Right lung (tissue), 5 donors: ENCODE measurements around the gene SLC26A8. TPM values are rescaled to one million over a fixed set of nuclear protein-coding genes. Genes with fewer than 3 reads are reported as not detected.
A peak's percentile ranks its signal among the peaks of the same experiment; 100 is the strongest.
"Not testable (repeated sequence)": the region's sequence is repeated elsewhere in the genome, so short reads cannot be mapped to it uniquely, and the experiment has no call there.

Experiments used
- DNase-seq, 2 donors: peaks; one replicate each; pipeline ENCODE4 v3.0.0-alpha.2; 2013
- polyA plus RNA-seq, 5 donors: library from polyadenylated mRNA; unstranded; fragments of 120-200 nt; gene quantifications; one replicate each; pipeline versions ENCODE4 v1.2.1 to v1.2.3, GENCODE V29; 2013; ENCODE audit warnings: inconsistent platforms in 1 of 5, low replicate concordance in 1 of 5; ENCODE audit not compliant: insufficient read length in 5 of 5, insufficient read depth in 1 of 5

Gene SLC26A8
- polyA plus RNA-seq, 5 donors, result 0.26 to 0.60 (median 0.48) TPM

DNA sequence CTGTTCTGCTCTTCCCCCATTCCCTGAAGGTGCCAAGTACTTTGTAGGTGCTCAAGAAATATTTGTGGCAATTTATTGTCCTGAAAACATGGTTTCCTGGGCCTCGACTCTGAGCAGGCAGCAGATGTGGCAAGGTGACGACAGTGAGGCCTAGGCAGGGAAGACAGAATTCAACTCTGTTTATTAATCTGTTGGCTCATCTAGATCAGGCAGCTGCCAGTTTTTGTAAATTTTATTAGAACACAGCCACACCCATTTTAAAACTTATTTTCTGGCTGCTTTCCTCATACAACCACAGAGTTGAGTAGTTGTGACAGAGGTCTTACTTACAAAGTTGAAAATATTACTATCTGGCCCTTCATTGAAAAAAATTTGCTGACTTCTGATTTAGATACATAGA lies 27.7 kb upstream of the SLC26A8 start:
- no peak for DNase-seq

DNA sequence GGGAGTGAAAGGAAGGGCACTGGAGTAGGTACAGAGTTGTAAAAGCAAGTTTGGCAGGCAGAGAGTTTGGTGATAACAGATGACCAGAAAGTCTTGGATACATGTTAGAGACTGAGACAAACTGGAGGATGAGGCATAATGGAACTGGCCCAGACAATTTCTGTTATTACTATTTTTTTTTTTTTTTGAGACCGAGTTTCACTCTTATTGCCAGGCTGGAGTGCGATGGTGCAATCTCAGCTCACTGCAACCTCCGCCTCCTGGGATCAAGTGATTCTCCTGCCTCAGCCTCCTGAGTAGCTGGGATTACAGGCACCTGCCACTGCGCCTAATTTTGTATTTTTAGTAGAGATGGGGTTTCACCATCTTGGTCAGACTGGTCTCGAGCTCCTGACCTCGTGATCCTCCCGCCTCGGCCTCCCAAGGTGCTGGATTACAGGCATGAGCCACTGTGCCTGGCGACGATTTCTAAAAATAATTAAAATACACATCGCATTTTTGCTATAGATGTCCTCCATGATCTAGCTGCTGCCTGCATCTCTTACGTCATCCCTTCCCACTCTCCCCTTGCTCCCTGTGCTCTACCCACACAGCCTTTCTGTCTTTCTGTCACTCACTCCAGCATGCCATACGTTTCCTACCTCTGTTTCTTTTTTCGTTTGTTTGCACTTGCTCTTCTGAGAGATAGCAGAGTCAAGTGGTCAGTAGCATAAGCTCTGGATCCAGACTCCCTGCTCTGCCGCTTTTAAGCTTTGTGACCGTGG lies 26.7 kb upstream of the SLC26A8 start:
- DNase-seq, result no peak

DNA sequence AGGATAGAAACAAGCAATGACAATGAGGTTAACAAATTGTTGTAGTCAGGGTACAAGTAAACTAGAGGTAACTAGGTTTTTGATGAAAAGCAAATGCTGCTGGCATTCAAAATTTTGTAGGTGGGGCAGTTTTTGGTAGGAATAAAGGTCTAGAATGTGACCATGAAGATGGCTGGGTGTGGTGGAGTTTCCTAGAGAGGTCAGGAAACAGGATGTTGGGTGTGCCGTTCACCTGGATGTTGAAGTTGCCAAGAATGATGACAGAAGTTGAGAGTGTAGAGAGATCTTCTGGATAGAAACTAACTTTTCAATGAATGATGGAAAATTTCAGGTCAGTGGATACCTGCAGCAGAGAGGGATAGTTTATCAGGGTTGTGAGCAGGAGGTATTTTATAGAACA lies 25.9 kb upstream of the SLC26A8 start:
- DNase-seq, result no peak

GRCh38 chr6:36049582-36049981 lies 25.1 kb upstream of the SLC26A8 start:
- DNase-seq, result no peak

DNA sequence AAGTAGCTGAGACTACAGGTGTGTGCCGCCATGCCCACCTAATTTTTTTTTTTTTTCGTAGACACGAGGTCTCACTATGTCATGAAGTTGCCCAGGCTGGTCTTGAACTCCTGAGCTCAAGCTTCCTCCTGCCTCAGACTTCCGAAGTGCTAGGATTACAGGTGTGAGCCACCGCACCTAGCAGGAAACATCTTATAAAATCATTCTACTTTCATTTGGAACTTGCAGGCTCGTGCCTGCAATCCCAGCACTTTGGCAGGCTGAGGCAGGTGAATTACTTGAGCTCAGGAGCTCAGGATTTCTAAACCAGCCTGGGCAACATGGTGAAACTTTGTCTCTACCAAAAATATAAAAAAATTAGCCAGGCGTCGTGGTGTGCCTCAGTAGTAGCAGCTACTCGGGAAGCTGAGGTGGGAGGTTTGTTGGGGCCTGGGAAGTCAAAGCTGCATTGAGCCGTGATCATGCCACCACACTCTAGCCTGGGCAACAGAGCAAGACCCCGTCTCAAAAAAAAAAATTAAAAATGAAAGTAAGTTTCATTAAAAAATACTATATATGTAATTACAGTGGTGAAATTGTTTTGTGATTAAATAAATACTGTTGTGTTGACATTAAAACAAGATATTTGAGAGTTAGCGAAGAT lies 18.3 kb upstream of the SLC26A8 start:
- no peak for DNase-seq

DNA sequence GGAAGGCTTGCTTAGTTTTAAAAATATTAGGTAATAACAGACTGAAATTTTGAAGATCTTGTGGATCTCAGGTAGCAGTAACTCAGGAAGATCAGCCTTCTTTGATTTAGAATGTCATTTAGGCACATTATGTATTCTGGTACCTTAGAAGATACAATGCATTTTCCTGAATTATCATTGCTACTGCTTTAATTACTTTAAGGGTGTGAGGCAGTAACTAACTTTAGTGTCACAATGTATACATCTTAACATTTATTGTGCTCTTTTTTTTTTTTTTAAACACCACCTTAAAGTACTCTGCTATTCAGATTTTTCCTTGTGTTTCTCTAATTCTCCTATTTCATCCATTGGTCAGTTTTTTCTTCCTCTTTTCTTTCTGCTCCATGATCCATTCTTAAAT lies 16.5 kb upstream of the SLC26A8 start:
- no peak for DNase-seq

DNA sequence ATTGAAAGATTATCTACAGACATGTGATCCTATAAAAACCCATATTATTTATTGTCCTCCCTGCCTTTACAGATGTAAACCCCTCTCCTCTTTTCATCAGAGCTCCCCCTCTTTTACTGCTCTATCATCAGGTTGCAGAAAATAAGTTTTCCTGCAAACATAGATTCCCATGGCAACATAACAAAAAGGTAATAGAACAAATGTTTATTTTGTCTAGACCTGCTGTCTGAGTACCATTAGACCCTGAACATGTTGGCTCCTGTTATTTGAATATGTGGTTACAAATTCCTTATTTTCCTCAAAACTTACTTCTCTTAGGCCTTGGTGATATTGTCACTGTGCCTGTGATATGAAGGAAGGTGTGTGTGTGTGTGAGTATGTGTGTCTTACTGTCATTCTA lies 14.7 kb upstream of the SLC26A8 start:
- DNase-seq, result no peak

GRCh38 chr6:36038120-36038876 lies 13.9 kb upstream of the SLC26A8 start:
- DNase-seq, result no peak

DNA sequence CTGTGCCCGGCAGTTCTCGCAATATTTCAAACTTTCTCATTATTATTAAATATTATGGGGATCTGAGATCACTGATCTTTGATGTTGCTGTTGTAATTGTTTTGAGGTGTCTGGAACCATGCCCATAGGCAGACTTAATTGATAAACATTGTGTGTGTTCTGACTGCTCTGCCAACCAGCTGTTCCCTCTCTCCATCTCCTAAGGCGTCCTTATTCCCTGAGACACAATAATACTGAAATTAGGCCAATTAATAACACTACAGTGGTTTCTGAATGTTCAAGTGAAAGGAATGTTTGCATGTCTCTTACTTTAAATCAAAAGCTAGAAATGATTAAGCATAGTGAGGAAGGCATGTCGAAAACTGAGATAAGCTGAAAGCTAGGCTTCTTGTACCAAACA lies 10.8 kb upstream of the SLC26A8 start:
- peak; percentile 64 to 69 for DNase-seq

- peak; percentile 48 to 50 for DNase-seq
Measured at GRCh38 chr6:36034441-36034840, 10.0 kb upstream of the SLC26A8 start.

DNA sequence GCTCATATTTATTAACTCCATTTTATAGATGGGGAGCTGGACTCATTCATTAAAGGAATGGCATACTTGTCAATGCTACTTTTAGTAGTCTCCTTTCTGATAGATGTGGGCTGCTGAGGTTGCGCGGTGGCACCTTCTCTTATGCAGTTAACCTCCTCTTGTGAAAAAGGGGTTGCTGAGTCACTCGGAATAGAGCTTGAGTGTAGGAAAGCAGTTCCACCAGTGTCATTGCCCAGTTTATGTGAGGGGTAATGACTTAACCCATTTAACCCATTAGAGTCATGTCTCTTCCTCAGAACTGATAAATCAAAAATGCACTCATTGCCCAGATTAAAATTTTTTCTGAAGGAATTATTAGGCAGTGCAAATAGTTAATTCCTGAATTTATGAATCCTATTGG lies 9.5 kb upstream of the SLC26A8 start:
- no peak for DNase-seq

DNA sequence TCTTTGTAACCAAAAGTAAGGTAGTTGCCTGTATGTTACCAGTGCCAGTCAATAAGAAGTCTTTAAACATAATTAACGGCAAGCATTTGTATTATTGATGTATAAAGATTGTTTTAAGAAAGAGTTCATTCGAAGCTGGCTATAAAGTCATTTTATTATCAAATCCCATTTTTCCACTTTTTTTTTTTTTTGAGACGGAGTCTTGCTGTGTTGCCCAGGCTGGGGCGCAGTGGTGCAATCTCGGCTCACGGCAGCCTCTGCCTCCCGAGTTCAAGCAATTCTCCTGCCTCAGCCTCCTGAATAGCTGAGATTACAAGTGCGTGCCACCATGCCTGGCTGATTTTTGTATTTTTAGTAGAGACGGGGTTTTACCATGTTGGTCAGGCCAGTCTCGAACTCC lies 8.7 kb upstream of the SLC26A8 start:
- not testable (repeated sequence) for DNase-seq

- no peak for DNase-seq
Measured at GRCh38 chr6:36032261-36032660, 7.8 kb upstream of the SLC26A8 start.

DNA sequence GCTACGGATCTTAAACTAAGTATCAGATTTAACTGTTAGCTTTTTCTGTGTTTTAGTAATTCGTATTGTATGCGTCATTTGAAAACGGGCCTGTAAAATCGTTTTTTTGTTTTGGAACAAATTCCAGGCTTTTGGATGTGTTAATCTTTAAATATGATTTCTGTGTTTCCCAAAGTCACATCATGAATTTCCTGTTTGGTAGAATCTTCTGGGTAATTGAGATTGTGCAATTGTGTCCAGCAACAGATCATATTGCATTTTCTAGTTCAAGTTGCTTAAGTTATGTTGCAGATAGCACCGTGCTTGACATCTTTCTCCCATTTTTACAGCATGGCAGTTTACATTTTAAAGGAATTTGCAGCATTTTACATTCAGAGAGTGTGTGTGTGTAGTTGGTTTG lies 5.0 kb upstream of the SLC26A8 start:
- DNase-seq, result peak; percentile 71 to 74

DNA sequence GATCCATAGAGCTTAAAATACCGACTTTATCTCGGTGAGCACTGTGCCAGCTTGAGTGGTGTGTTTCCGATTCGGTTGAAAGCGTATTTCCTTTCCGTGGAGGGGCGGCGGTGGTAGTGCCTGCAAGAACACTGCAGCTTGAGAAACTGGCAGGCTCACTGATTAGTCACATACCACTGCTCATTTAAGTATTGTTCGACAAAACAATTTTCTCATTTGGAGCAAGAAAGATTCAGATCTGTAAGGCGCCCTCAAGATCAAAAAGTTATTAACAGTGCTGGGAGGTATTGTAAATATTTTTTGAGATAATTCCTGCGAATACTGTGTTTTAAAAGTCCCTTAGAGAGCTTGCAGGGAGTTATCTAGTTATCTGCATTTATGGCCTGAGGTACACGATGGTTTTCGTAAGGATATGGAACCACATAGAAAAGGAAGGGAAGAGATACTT lies 4.5 kb upstream of the SLC26A8 start:
- DNase-seq, result peak; percentile 43 to 52

- peak in 1 of 2 donors; percentile 24 for DNase-seq
Measured at GRCh38 chr6:36028088-36028876, 3.8 kb upstream of the SLC26A8 start.

- peak; percentile 100 for DNase-seq
Measured at GRCh38 chr6:36027501-36028087, 3.2 kb upstream of the SLC26A8 start, which contains the start of gene MAPK14. TSS of gene MAPK14 (plus strand) at chr6:36027808. CDS start at chr6:36028158, 350 bp downstream.

DNA sequence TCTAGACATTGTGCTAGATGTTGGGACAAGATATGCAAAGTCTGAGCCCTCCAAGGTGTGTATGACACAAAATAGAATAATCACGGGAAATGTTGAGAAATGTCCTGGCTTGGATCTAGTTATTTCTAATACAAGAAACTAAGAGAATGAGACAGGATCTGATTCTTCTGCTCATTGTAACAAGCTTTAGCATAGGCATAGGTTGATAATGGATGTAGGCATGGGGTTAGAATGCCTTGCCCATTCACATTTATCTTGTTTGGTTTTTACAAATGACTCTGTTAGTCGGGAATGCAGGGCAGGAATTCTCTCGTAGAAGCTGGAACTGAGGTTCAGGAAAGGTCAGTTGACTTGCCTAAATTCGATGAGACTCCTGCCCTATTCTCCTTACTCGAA lies 1.5 kb upstream of the SLC26A8 start:
- no peak for DNase-seq

DNA sequence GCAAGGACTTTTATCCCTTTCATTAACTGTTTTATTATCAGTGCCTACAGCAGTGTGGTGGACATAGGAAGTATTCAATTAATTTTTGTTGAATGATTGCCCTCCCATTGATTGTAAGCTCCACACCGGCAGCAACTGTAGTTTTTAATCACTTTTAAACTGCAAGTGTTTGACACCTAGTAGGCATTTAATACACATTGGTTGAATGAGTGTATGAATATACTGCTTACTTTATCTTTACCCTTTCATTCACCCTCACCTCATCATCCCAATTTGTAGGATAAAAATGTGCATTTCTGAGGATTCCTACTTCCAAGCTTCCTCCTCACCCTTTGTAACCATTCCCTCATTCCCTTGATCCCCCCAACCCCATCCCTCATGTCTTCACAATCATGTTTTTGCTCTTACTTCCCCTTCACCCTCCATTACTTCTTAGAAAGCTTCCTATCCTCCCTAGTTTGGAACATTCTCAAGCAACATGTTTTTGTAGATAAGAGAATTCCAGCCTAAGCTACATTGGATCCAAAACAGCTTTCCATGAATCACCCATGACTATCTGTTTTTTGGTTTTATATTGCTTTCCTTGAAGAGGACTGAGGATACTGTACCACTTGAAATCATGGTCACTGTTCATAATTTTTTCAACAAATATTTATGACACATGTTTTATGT lies 955 bp upstream of the SLC26A8 start:
- no peak for DNase-seq

GRCh38 chr6:36020154-36020553 lies 4.3 kb downstream of the SLC26A8 start:
- DNase-seq, result no peak

GRCh38 chr6:36019167-36019566 lies 5.3 kb downstream of the SLC26A8 start:
- no peak for DNase-seq
